ENCODE data around the gene HMGXB4. TPM values are rescaled to one million over a fixed set of nuclear protein-coding genes. Genes with fewer than 3 reads are reported as not detected.

The HMGXB4 gene
- total RNA-seq, 1 experiment from 2014 or later = 22.9 TPM

GRCh38 chr22:35310556-35311550, 53.6 kb downstream of the HMGXB4 start:
- DNase-seq (ENCODE audit: extremely low read depth, low read depth) = no peak

- DNase-seq (ENCODE audit: extremely low read depth, low read depth) = no peak
Observed at GRCh38 chr22:35311551-35311999, 54.3 kb downstream of the HMGXB4 start.

- DNase-seq (ENCODE audit: extremely low read depth, low read depth) = no peak
Observed at GRCh38 chr22:35312198-35313059, 55.1 kb downstream of the HMGXB4 start.

GRCh38 chr22:35313311-35314121, 56.2 kb downstream of the HMGXB4 start:
- DNase-seq (ENCODE audit: extremely low read depth, low read depth) = no peak

- no peak for DNase-seq (ENCODE audit: extremely low read depth, low read depth)
Observed at GRCh38 chr22:35314161-35314942, 57.1 kb downstream of the HMGXB4 start.

GRCh38 chr22:35315141-35315854, 58.0 kb downstream of the HMGXB4 start:
- DNase-seq (ENCODE audit: extremely low read depth, low read depth) = no peak

- no peak for DNase-seq (ENCODE audit: extremely low read depth, low read depth)
Observed at GRCh38 chr22:35315855-35316745, 58.8 kb downstream of the HMGXB4 start.

GRCh38 chr22:35316751-35317150, 59.5 kb downstream of the HMGXB4 start:
- no peak for DNase-seq (ENCODE audit: extremely low read depth, low read depth)

GRCh38 chr22:35317680-35318290, 60.5 kb downstream of the HMGXB4 start:
- no peak for DNase-seq (ENCODE audit: extremely low read depth, low read depth)

- no peak for DNase-seq (ENCODE audit: extremely low read depth, low read depth)
Observed at GRCh38 chr22:35318346-35319215, 61.3 kb downstream of the HMGXB4 start.

- no peak for DNase-seq (ENCODE audit: extremely low read depth, low read depth)
Observed at GRCh38 chr22:35319244-35319985, 62.1 kb downstream of the HMGXB4 start.

- no peak for DNase-seq (ENCODE audit: extremely low read depth, low read depth)
Observed at GRCh38 chr22:35322126-35322525, 64.8 kb downstream of the HMGXB4 start.

- DNase-seq (ENCODE audit: extremely low read depth, low read depth) = no peak
Observed at GRCh38 chr22:35322893-35323292, 65.6 kb downstream of the HMGXB4 start.

GRCh38 chr22:35323305-35323704, 66.0 kb downstream of the HMGXB4 start:
- no peak for DNase-seq (ENCODE audit: extremely low read depth, low read depth)

GRCh38 chr22:35324067-35324466, 66.8 kb downstream of the HMGXB4 start:
- no peak for DNase-seq (ENCODE audit: extremely low read depth, low read depth)

- no peak for DNase-seq (ENCODE audit: extremely low read depth, low read depth)
Observed at GRCh38 chr22:35324762-35325161, 67.5 kb downstream of the HMGXB4 start.

Data from NCI-H460 (cell line).